GM21529 (cell line): ENCODE data around the gene SLC2A4.

Experiments used
- ATAC-seq: cut with Tn5 transposase; IDR thresholded peaks from one replicate; pipeline ENCODE4 v1.9.1; 2021; ENCODE audit not compliant: unreplicated experiment

Gene SLC2A4

DNA sequence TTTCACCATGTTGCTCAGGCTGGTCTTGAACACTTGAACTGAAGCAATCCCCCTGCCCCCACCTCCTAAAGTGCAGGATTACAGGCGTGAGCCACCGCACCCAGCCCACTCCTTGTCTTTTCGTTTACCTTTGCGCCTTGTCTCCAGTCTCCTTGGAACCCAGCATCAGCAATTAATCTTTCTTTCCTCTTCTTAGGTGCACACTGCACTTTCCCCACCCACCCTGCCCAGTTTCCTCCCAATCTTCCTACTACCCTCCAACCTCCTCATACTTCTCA, 17.8 kb upstream of the SLC2A4 start:
- no peak for ATAC-seq

GRCh38 chr17:7266784-7267183, 14.7 kb upstream of the SLC2A4 start:
- no peak for ATAC-seq

DNA sequence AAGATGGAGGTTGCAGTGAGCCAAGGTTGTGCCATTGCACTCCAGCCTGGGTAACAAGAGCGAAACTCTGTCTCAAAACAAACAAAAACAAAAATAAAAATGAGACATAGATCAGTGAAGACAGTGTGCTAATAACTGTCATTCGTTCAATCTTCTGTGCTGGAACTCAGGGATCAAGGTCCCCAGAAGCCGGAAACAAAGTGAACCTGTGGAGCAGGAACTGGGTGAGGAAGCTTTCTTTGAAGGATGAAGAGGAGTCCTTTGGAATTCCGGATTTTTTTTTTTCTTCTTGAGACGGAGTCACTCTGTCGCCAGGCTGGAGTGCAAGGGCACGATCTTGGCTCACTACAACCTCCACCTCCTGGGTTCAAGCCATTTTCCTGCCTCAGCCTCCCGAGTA, 2.1 kb upstream of the SLC2A4 start:
- ATAC-seq = no peak

GRCh38 chr17:7280519-7281073, 922 bp upstream of the SLC2A4 start:
- no peak for ATAC-seq

DNA sequence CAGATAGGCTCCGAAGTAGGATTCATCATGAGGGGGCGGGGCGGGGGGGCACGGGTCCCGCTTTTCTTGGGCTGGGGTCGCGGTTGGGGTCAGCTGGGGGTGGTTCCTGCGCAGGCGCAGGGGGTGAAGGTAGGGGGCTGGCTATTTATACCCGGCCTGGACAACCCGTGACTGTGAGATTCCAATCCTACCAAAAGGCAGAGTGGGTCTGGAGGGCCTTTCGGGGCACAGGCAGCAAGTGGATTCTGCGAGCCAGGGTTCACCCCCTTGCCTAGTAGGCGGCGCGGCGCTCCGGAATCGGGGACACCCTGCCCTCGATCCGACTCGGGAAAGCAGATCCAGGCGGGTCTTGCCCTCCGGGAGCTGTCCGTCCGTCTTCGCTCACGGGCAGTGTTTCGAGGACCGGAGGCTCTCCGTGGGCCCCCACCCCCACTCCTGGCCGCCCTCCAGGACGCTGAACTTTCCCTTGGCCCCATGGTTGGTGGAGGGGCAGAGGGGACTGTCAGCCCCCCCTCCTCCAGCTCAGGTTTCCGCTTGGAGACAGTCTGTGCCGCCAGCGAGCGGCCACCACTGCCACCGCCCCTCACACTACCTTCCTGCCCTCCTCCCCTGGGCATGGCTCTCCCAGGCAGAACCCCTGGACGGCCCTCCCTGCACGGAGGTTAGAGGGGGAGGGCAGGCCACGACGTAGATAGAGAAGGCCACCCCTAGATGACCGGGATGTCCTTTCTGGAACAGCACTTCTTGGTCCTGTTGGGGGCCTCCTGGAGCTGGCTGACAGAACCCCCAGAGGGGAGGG, 634 bp downstream of the SLC2A4 start:
- no peak for ATAC-seq

DNA sequence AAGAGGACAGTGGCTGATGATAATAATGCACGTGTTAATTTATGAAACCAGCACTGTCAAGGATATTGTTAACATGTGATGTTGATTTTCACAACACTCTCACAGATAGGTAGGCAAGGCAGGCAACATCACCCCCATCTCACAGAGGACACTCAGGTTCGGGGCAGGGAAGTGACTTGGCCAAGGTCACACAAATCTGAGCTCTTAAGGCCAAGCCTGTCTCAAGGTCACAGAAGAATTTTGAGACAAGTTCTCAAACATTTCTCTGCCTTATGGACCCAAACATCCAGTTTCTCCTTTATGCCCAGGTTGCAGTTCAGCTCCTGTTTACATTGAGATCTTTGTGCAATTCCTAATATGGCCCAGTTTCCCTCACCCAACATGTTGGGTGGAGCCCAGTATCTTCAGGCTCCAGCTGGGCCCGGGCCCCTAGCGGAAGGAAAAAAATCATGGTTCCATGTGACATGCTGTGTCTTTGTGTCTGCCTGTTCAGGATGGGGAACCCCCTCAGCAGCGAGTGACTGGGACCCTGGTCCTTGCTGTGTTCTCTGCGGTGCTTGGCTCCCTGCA, 1.3 kb downstream of the SLC2A4 start:
- ATAC-seq = no peak

DNA sequence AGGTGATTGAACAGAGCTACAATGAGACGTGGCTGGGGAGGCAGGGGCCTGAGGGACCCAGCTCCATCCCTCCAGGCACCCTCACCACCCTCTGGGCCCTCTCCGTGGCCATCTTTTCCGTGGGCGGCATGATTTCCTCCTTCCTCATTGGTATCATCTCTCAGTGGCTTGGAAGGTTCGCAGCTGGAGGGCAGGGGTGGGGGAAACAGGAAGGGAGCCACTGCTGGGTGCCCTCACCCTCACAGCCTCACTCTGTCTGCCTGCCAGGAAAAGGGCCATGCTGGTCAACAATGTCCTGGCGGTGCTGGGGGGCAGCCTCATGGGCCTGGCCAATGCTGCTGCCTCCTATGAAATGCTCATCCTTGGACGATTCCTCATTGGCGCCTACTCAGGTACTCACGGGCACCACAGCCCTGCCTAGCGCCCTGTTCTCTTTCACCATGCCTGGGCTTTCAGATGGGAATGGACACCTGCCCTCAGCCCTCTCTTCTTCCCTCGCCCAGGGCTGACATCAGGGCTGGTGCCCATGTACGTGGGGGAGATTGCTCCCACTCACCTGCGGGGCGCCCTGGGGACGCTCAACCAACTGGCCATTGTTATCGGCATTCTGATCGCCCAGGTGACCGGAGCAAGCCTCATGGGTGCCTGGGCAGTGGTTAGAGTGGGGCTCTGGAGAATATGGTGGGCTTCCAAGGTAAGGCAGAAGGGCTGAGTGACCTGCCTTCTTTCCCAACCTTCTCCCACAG, 2.1 kb downstream of the SLC2A4 start:
- no peak for ATAC-seq

DNA sequence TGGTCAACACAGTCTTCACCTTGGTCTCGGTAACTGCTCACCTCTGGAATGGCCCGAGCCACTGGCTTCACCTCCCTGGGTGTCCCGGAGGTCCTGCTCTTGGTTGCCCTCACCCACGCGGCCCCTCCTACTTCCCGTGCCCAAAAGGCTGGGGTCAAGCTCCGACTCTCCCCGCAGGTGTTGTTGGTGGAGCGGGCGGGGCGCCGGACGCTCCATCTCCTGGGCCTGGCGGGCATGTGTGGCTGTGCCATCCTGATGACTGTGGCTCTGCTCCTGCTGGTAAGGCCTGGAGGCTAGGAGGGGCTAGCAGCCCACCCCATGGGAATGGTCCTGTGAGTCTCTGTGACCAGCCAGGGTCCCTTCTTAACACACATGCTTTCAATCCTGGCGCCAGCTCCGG, 3.4 kb downstream of the SLC2A4 start:
- ATAC-seq = no peak

DNA sequence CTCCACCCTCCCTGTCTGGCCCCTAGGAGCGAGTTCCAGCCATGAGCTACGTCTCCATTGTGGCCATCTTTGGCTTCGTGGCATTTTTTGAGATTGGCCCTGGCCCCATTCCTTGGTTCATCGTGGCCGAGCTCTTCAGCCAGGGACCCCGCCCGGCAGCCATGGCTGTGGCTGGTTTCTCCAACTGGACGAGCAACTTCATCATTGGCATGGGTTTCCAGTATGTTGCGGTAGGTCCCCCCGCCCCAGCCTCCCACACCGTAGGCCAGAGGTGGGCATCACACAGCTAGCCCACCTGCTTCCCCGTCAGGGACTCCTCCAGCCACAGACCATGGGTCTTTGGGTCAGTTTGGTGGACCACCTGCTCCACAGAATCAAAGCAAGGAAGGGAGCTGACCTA, 4.2 kb downstream of the SLC2A4 start:
- ATAC-seq = no peak

- no peak for ATAC-seq
Observed at GRCh38 chr17:7289256-7290032, 7.9 kb downstream of the SLC2A4 start.

- ATAC-seq = no peak
Observed at GRCh38 chr17:7290166-7290565, 8.6 kb downstream of the SLC2A4 start.

DNA sequence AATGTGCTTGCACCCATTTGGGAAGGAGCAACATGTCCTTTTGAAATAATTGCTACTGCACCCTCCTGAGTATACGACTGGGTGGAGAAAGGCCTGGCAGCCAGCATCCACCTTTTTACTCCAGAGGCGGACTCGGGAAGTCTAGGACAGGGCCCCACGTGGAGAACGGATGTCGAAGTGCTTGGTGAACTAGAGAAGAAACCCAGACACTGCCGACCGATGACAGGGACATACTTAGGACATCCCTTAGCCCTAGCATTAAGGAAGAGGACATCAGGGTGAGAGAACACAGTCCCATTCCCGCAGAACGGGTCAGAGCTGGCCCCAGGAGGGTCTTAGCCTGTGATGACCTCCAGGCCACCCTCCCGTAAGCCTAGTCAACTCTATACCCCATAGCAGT, 9.2 kb downstream of the SLC2A4 start:
- ATAC-seq = no peak

- ATAC-seq = no peak
Observed at GRCh38 chr17:7292194-7292593, 10.7 kb downstream of the SLC2A4 start.

- ATAC-seq = no peak
Observed at GRCh38 chr17:7292729-7293128, 11.2 kb downstream of the SLC2A4 start.

DNA sequence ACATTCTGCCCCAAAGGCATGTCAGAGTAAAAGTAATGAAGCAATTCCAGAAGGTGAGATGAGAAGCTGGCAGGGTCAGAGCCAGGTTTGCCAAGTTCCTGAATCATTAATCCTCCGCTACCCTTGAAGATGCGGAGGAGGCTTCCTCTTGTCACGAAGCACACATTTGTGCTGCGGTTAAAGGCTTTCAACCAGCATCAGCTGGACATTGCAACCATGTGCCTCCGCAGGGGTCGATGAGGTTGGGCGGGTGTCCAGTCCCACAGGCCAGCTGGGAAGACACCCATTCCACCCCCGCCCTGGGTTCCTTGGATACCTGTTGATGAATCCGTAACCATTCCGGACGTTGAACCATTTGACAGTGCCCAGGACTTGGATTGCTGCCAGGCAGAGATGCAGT, 11.6 kb downstream of the SLC2A4 start:
- ATAC-seq = no peak

DNA sequence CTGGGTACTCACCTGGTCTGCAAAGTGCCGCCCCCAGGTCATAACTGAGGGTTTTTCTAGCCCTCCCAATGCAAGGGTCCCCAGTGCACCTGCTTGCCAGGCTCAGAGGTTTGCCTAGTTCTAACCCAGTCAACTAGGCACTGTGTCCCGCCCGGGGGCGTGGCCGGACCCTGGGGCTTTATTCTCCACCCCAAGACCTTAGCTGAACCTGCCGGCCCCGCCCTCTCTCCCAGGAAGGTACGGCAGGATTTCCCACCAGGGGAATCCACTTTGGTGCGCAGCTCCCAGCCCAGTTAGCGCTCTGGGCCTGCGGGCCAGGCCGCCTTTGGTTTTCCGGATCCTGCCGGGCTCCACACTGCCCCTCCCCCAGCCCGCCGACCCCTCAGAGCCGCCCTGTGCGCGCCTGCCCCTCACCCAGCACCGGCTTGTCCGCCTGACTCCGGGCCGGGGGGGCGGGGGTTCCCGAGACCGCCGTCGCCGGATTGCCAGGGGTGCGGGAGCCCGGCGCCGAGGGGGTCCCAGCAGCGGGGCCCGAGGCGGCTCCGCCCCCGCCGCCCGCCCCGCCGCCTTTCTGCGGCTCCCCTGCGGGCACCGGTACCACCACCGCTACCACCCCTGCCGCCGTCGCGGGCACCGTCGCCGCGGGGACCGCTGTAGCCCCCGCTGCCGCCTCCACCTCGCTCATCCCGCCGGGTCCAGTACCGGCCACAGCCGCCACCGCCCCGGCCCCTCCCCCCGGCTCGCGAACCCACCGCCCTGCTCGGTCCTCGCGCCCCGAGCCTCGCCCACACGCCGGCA, 12.5 kb downstream of the SLC2A4 start:
- no peak for ATAC-seq

DNA sequence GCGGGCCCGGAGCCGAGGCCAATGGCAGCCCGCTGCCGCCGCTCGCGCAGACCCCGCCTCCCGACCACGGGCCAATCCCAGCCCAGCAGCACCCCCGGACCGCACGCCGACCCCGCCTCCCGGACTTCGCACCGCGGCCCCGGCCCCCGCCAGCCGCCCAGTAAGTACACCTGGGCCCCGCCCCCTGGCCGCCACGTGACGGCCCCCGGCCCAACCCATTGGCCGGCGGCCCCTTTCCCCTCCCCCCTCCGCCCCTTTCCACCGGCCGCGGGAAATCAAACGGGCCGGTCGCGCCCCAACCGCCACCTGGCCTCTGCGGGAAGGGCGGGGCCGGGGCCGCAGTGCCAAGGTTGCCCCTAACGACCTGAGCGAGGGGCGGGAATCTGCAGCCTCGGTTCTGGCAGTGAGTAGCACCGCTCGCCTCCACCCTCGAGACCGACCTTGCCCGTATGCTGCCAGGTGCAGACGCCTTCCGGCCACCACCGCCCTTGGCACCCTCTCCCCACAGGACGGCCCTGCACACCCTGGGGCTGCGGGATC, 13.2 kb downstream of the SLC2A4 start, which contains the start of gene YBX2:
Gene YBX2 (minus strand): TSS at position 26 of the 540 bp plus-strand sequence. CDS start 139 bp downstream, outside the sequence.
- ATAC-seq = no peak

DNA sequence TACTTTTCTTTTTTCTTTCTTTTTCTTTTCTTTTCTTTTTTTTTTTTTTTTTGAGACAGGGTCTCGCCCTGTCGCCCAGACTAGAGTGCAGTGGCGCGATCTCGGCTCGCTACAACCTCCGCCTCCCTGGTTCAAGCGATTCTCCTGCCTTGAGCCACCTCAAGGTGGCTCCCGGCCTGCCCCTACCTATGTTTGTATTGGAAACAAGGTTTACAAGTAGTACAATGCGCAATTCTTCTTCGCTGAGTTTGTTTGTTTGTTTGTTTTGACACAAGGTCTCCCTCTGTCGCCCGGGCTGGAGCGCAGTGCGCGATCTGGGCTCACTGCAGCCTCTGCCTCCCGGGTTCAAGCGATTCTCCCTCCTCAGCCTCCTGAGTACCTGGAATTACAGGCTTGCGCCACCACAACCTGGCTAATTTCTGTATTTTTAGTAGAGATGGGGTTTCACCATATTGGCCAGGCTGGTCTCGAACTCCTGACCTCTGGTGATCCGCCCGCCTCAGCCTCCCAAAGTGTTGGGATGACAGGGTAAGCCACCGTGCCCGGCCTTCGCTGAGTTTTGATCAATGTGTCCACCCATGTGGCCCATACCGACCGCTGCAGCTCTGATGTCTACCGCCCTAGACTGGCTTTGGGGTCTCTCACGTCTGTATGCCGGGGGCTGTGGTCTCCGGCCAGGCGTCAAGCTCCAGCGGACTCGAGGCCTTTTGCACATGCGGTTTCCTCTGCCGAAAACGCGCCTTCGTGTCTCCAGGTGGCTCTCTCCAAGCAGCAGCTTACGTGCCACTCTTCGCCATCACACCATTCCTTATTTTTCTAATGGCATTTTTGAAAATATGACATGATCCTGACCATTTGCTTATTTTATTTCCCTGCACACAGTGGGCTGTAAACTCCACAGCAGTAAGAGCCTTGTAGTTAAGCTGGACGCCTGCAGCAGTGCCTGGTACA, 14.0 kb downstream of the SLC2A4 start:
- ATAC-seq = no peak
